Mucosa of descending colon (tissue), 3 donors: ENCODE measurements around the gene TSPAN2. TPM values are rescaled to one million over a fixed set of nuclear protein-coding genes. Genes with fewer than 3 reads are reported as not detected.

Experiments used
- ATAC-seq: fragments of 200-7000 bp; cut with Tn5 transposase; one replicate; pipeline ENCODE4 v1.9.1; 2020; ENCODE audit warnings: mild to moderate bottlenecking, moderate library complexity
- DNase-seq, 3 donors: peaks; one replicate each; pipeline ENCODE4 v3.0.0-alpha.2; 2020
- H3K36me3 ChIP-seq: fragments of 200-600 bp; one replicate; pipeline ENCODE4 v1.8.0; 2021; ENCODE audit warnings: low read depth, mild to moderate bottlenecking
- H3K4me1 ChIP-seq: fragments of 200-600 bp; one replicate; pipeline ENCODE4 v1.8.0; 2021; ENCODE audit warnings: low read depth, mild to moderate bottlenecking
- H3K4me3 ChIP-seq: fragments of 200-600 bp; one replicate; pipeline ENCODE4 v1.8.0; 2021; ENCODE audit warnings: mild to moderate bottlenecking
- H3K9me3 ChIP-seq: fragments of 200-600 bp; one replicate; pipeline ENCODE4 v1.8.0; 2021; ENCODE audit warnings: mild to moderate bottlenecking
- CTCF ChIP-seq: fragments of 200-600 bp; IDR thresholded peaks from one replicate; pipeline ENCODE4 v1.8.0; 2022; ENCODE audit warnings: antibody characterized with exemption, mild to moderate bottlenecking
- intact Hi-C, 2 donors: fragments of 100-400 bp; cut with DNase I in 1 of 2; cut with micrococcal nuclease in 1 of 2; formaldehyde crosslinking; loops; one replicate each; pipeline versions ENCODE4 v1.11.0 to v1.11.1; 2022; cut with DNase I, micrococcal nuclease
- total RNA-seq, 3 donors: library from RNA; stranded (reverse); fragmentation: NEBNext Ultra II Directional in 2 of 3; extraction: Animal tissue kit (Norgen Biotek cat#: 25700) in 2 of 3; gene quantifications; one replicate each; pipeline versions ENCODE4 v1.2.1 to v1.2.4, GENCODE V29; 2021 to 2023
- donor health status: DM: no; HTN: no; CAD: no; lungs with moderate emphysema.
- donor health status: DM: no; HTN: no; CAD: no.
- donor health status: DM: no; HTN: yes; CAD: no.

The TSPAN2 gene
- total RNA-seq, 3 donors from 2014 or later, result 4.3 to 84.2 (median 6.3) TPM

GRCh38 chr1:115067161-115067859 lies 22.0 kb downstream of the TSPAN2 start:
- peaks cover under 1% of the 10 kb centered on the region for H3K4me1 ChIP-seq
- intact Hi-C loops, result no loop called here
- ATAC-seq, result no peak
- H3K36me3 ChIP-seq, result no peaks in the 10 kb centered on the region
- TF ChIP-seq CTCF, result no peak
- no peaks in the 10 kb centered on the region for H3K9me3 ChIP-seq
- no peak for DNase-seq
- H3K4me3 ChIP-seq, result no peak overlapping the region

- no peak overlapping the region for H3K4me3 ChIP-seq
- intact Hi-C loops, result no loop called here
These were observed 24.3 kb downstream of the TSPAN2 start for GRCh38 chr1:115065021-115065420.

GRCh38 chr1:115064461-115064860 lies 24.8 kb downstream of the TSPAN2 start:
- no peaks in the 10 kb centered on the region for H3K9me3 ChIP-seq
- no peak for TF ChIP-seq CTCF
- H3K4me3 ChIP-seq, result no peak overlapping the region
- ATAC-seq (no peak), DNase-seq (no peak)
- H3K4me1 ChIP-seq, result peaks cover 4% of the 10 kb centered on the region
- intact Hi-C loops, result no loop called here
- no peaks in the 10 kb centered on the region for H3K36me3 ChIP-seq

More at GRCh38 chr1:115065021-115065420, 24.3 kb downstream of the TSPAN2 start:
- H3K36me3 ChIP-seq, result no peaks in the 10 kb centered on the region
- DNase-seq, result no peak
- peaks cover 4% of the 10 kb centered on the region for H3K4me1 ChIP-seq
- TF ChIP-seq CTCF, result no peak
- H3K9me3 ChIP-seq, result no peaks in the 10 kb centered on the region
- ATAC-seq, result no peak

GRCh38 chr1:115063228-115063901 lies 25.9 kb downstream of the TSPAN2 start:
- intact Hi-C loops, result no loop called here
- ATAC-seq, result no peak
- no peak for TF ChIP-seq CTCF
- H3K36me3 ChIP-seq, result no peaks in the 10 kb centered on the region
- H3K4me1 ChIP-seq, result peaks cover 4% of the 10 kb centered on the region
- no peak for DNase-seq
- H3K4me3 ChIP-seq, result no peak overlapping the region
- H3K9me3 ChIP-seq, result no peaks in the 10 kb centered on the region

GRCh38 chr1:115062542-115063004 lies 26.7 kb downstream of the TSPAN2 start:
- intact Hi-C loops, result no loop called here
- peak; percentile 68 to 85 (median 69) for DNase-seq
- peak; percentile 93 for ATAC-seq
- no peak overlapping the region for H3K4me3 ChIP-seq
- TF ChIP-seq CTCF, result no peak
- no peaks in the 10 kb centered on the region for H3K36me3 ChIP-seq
- peaks cover 4% of the 10 kb centered on the region for H3K4me1 ChIP-seq
- no peaks in the 10 kb centered on the region for H3K9me3 ChIP-seq
